Measurements from ENCODE around the gene ALDH3A1. TPM values are rescaled to one million over a fixed set of nuclear protein-coding genes. Genes with fewer than 3 reads are reported as not detected.

ALDH3A1 gene
- total and polyA plus RNA-seq, 2 experiments from 2014 or later: 0.17 to 0.21 TPM

DNA sequence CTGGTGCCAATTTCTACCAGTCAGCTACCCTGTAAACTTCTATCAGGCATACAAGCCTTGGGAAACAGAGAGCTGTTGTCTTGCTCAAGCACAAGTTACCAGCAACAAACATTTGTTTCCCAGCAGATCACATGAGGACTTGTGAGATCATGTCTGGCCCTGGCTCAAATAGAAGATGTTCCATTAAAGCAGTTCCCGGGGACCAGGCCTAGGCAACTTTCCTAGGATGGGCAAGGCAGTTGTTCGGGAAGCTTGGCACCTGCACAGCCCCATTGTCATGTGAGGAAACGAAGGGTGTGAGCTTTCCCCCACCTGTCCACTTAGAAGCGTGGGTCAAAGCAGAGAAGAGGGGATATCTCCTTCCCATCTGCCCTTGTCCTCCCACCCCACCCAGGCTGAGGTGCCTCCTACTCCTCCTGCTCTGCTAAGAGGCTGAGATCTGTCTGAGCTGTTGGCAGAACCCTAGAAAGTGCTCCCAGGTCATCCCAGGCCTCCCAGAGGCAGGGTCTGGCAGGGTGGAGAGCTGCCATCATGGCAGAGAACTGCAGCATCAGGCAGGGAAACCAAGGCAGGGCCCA is 20.5 kb downstream of the ALDH3A1 start:
- Mint-ChIP-seq H3K27me3 (ENCODE audit: insufficient read depth, low read depth, poor library complexity) (no peaks in the 10 kb centered on the region), H3K4me3 (no peak overlapping the region), H3K4me1 (no peaks in the 10 kb centered on the region; the same call in 2 of the 3 replicates), H3K36me3 (ENCODE audit: low read depth) (no peaks in the 10 kb centered on the region; the same call in 2 of the 3 replicates), H3K27ac (no peak overlapping the region), H3K9me3 (no peaks in the 10 kb centered on the region)
- ATAC-seq (no peak), DNase-seq (ENCODE audit: low spot score) (no peak)
- no peak overlapping the region for H2AFZ ChIP-seq
- no peaks in the 10 kb centered on the region for H3K27me3 ChIP-seq (ENCODE audit: insufficient read depth)
- H4K20me1 ChIP-seq (replicated peaks; ENCODE audit: insufficient read depth): no peaks in the 10 kb centered on the region
- H3K79me2 ChIP-seq (replicated peaks; ENCODE audit: insufficient read depth): no peaks in the 10 kb centered on the region
- no peak overlapping the region for H3K27ac ChIP-seq (ENCODE audit: low read depth)
- no peaks in the 10 kb centered on the region for H3K4me1 ChIP-seq (ENCODE audit: insufficient read depth)
- H3K9me2 ChIP-seq (ENCODE audit: insufficient read depth): no peaks in the 10 kb centered on the region
- TF ChIP-seq ZNF114 (CRISPR knock-in tag; IDR thresholded peaks at IDR 0.05): no peak
- TF ChIP-seq, protein P1, sequence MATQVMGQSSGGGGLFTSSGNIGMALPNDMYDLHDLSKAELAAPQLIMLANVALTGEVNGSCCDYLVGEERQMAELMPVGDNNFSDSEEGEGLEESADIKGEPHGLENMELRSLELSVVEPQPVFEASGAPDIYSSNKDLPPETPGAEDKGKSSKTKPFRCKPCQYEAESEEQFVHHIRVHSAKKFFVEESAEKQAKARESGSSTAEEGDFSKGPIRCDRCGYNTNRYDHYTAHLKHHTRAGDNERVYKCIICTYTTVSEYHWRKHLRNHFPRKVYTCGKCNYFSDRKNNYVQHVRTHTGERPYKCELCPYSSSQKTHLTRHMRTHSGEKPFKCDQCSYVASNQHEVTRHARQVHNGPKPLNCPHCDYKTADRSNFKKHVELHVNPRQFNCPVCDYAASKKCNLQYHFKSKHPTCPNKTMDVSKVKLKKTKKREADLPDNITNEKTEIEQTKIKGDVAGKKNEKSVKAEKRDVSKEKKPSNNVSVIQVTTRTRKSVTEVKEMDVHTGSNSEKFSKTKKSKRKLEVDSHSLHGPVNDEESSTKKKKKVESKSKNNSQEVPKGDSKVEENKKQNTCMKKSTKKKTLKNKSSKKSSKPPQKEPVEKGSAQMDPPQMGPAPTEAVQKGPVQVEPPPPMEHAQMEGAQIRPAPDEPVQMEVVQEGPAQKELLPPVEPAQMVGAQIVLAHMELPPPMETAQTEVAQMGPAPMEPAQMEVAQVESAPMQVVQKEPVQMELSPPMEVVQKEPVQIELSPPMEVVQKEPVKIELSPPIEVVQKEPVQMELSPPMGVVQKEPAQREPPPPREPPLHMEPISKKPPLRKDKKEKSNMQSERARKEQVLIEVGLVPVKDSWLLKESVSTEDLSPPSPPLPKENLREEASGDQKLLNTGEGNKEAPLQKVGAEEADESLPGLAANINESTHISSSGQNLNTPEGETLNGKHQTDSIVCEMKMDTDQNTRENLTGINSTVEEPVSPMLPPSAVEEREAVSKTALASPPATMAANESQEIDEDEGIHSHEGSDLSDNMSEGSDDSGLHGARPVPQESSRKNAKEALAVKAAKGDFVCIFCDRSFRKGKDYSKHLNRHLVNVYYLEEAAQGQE (IDR thresholded peaks at IDR 0.05; ENCODE audit: unreplicated experiment): no peak
- TF ChIP-seq CREB1 (CRISPR knock-in tag; IDR thresholded peaks at IDR 0.05; ENCODE audit: low read depth): no peak
- TF ChIP-seq STAT1 (IDR thresholded peaks at IDR 0.05; ENCODE audit: unreplicated experiment): no peak
- TF ChIP-seq POLR2AphosphoS5 (IDR thresholded peaks at IDR 0.05; ENCODE audit: low read depth): no peak
- TF ChIP-seq NANOG (IDR thresholded peaks at IDR 0.05; ENCODE audit: borderline replicate concordance): no peak
- TF ChIP-seq, protein P2, sequence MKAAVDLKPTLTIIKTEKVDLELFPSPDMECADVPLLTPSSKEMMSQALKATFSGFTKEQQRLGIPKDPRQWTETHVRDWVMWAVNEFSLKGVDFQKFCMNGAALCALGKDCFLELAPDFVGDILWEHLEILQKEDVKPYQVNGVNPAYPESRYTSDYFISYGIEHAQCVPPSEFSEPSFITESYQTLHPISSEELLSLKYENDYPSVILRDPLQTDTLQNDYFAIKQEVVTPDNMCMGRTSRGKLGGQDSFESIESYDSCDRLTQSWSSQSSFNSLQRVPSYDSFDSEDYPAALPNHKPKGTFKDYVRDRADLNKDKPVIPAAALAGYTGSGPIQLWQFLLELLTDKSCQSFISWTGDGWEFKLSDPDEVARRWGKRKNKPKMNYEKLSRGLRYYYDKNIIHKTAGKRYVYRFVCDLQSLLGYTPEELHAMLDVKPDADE (IDR thresholded peaks at IDR 0.05): no peak
- no peak for TF ChIP-seq ZNF331 (CRISPR knock-in tag; IDR thresholded peaks at IDR 0.05; ENCODE audit: low read depth)
- TF ChIP-seq, protein P3, sequence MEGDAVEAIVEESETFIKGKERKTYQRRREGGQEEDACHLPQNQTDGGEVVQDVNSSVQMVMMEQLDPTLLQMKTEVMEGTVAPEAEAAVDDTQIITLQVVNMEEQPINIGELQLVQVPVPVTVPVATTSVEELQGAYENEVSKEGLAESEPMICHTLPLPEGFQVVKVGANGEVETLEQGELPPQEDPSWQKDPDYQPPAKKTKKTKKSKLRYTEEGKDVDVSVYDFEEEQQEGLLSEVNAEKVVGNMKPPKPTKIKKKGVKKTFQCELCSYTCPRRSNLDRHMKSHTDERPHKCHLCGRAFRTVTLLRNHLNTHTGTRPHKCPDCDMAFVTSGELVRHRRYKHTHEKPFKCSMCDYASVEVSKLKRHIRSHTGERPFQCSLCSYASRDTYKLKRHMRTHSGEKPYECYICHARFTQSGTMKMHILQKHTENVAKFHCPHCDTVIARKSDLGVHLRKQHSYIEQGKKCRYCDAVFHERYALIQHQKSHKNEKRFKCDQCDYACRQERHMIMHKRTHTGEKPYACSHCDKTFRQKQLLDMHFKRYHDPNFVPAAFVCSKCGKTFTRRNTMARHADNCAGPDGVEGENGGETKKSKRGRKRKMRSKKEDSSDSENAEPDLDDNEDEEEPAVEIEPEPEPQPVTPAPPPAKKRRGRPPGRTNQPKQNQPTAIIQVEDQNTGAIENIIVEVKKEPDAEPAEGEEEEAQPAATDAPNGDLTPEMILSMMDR (conservative IDR thresholded peaks at IDR 0.05; ENCODE audit: low read depth in 2 of 2): no peak
- TF ChIP-seq, protein P4, sequence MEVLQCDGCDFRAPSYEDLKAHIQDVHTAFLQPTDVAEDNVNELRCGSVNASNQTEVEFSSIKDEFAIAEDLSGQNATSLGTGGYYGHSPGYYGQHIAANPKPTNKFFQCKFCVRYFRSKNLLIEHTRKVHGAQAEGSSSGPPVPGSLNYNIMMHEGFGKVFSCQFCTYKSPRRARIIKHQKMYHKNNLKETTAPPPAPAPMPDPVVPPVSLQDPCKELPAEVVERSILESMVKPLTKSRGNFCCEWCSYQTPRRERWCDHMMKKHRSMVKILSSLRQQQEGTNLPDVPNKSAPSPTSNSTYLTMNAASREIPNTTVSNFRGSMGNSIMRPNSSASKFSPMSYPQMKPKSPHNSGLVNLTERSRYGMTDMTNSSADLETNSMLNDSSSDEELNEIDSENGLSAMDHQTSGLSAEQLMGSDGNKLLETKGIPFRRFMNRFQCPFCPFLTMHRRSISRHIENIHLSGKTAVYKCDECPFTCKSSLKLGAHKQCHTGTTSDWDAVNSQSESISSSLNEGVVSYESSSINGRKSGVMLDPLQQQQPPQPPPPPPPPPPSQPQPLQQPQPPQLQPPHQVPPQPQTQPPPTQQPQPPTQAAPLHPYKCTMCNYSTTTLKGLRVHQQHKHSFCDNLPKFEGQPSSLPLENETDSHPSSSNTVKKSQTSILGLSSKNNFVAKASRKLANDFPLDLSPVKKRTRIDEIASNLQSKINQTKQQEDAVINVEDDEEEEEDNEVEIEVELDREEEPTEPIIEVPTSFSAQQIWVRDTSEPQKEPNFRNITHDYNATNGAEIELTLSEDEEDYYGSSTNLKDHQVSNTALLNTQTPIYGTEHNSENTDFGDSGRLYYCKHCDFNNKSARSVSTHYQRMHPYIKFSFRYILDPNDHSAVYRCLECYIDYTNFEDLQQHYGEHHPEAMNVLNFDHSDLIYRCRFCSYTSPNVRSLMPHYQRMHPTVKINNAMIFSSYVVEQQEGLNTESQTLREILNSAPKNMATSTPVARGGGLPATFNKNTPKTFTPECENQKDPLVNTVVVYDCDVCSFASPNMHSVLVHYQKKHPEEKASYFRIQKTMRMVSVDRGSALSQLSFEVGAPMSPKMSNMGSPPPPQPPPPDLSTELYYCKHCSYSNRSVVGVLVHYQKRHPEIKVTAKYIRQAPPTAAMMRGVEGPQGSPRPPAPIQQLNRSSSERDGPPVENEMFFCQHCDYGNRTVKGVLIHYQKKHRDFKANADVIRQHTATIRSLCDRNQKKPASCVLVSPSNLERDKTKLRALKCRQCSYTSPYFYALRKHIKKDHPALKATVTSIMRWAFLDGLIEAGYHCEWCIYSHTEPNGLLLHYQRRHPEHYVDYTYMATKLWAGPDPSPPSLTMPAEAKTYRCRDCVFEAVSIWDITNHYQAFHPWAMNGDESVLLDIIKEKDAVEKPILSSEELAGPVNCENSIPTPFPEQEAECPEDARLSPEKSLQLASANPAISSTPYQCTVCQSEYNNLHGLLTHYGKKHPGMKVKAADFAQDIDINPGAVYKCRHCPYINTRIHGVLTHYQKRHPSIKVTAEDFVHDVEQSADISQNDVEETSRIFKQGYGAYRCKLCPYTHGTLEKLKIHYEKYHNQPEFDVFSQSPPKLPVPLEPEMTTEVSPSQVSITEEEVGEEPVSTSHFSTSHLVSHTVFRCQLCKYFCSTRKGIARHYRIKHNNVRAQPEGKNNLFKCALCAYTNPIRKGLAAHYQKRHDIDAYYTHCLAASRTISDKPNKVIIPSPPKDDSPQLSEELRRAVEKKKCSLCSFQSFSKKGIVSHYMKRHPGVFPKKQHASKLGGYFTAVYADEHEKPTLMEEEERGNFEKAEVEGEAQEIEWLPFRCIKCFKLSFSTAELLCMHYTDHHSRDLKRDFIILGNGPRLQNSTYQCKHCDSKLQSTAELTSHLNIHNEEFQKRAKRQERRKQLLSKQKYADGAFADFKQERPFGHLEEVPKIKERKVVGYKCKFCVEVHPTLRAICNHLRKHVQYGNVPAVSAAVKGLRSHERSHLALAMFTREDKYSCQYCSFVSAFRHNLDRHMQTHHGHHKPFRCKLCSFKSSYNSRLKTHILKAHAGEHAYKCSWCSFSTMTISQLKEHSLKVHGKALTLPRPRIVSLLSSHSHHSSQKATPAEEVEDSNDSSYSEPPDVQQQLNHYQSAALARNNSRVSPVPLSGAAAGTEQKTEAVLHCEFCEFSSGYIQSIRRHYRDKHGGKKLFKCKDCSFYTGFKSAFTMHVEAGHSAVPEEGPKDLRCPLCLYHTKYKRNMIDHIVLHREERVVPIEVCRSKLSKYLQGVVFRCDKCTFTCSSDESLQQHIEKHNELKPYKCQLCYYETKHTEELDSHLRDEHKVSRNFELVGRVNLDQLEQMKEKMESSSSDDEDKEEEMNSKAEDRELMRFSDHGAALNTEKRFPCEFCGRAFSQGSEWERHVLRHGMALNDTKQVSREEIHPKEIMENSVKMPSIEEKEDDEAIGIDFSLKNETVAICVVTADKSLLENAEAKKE (CRISPR knock-in tag; IDR thresholded peaks at IDR 0.05): no peak
- TF ChIP-seq EZH2 (IDR thresholded peaks at IDR 0.05; ENCODE audit: low read depth, unreplicated experiment): no peak
- TF ChIP-seq EZH2phosphoT487 (IDR thresholded peaks at IDR 0.05; ENCODE audit: unreplicated experiment): no peak
- no peak for TF ChIP-seq JUNB (IDR thresholded peaks at IDR 0.05; ENCODE audit: unreplicated experiment)
- H3K36me3 ChIP-seq (ENCODE audit: insufficient read depth): no peaks in the 10 kb centered on the region
- no peaks in the 10 kb centered on the region for H3F3A ChIP-seq (replicated peaks; ENCODE audit: low read depth)
- H3K4me3 ChIP-seq: no peak overlapping the region
- H3K4me2 ChIP-seq: no peak overlapping the region
